ENCODE results near the gene NHSL2. TPM values are rescaled to one million over a fixed set of nuclear protein-coding genes. Genes with fewer than 3 reads are reported as not detected.

Gene NHSL2
- total RNA-seq, 1 experiment from 2014 or later = 0.58 TPM

- no peak for DNase-seq (ENCODE audit: low spot score)
- no peak overlapping the region for H3K27ac ChIP-seq (ENCODE audit: low read depth, low read length, poor library complexity, severe bottlenecking)
- TF ChIP-seq EZH2 (IDR thresholded peaks at IDR 0.05; ENCODE audit: borderline replicate concordance, low read depth, low read length, poor library complexity, severe bottlenecking) = no peak
- TF ChIP-seq, protein P1, sequence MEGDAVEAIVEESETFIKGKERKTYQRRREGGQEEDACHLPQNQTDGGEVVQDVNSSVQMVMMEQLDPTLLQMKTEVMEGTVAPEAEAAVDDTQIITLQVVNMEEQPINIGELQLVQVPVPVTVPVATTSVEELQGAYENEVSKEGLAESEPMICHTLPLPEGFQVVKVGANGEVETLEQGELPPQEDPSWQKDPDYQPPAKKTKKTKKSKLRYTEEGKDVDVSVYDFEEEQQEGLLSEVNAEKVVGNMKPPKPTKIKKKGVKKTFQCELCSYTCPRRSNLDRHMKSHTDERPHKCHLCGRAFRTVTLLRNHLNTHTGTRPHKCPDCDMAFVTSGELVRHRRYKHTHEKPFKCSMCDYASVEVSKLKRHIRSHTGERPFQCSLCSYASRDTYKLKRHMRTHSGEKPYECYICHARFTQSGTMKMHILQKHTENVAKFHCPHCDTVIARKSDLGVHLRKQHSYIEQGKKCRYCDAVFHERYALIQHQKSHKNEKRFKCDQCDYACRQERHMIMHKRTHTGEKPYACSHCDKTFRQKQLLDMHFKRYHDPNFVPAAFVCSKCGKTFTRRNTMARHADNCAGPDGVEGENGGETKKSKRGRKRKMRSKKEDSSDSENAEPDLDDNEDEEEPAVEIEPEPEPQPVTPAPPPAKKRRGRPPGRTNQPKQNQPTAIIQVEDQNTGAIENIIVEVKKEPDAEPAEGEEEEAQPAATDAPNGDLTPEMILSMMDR (conservative IDR thresholded peaks at IDR 0.05; ENCODE audit: low read depth, low read length) = no peak
- H3K36me3 ChIP-seq (ENCODE audit: insufficient read depth, low read length, poor library complexity, severe bottlenecking) = no peaks in the 10 kb centered on the region
- H3K4me3 ChIP-seq (ENCODE audit: low read depth, low read length, poor library complexity, severe bottlenecking) = no peak overlapping the region
- no TSS peak for BruUV-seq (replicated peaks)
- ChIA-PET CTCF (interaction anchor here (0.6 to 0.7 kb wide), 3 partner anchors 23 to 128 kb away, joined by 3 to 4 read pairs (median 3); no protein-coding TSS in a partner anchor), POLR2A (ENCODE audit: low non-redundant PET) (no interaction called here)
- H3K4me1 ChIP-seq (ENCODE audit: insufficient read depth, low read length, poor library complexity, severe bottlenecking) = peaks cover 30% of the 10 kb centered on the region
- no peaks in the 10 kb centered on the region for H3K27me3 ChIP-seq (replicated peaks; ENCODE audit: insufficient read depth, low read depth, low read length, poor library complexity)
- no peaks in the 10 kb centered on the region for H3K9me3 ChIP-seq (ENCODE audit: low read depth, low read length, poor library complexity, severe bottlenecking)
- intact Hi-C loops (cut with micrococcal nuclease; ENCODE audit: unreplicated experiment) = no loop called here
These were observed 216.7 kb downstream of the NHSL2 start for GRCh38 chrX:72127332-72127731.

GRCh38 chrX:72128183-72128834, 217.7 kb downstream of the NHSL2 start:
- ChIA-PET CTCF (no interaction called here), POLR2A (ENCODE audit: low non-redundant PET) (no interaction called here)
- DNase-seq (ENCODE audit: low spot score) = no peak
- Histone ChIP-seq H3K4me3 (ENCODE audit: low read depth, low read length, poor library complexity, severe bottlenecking) (no peak overlapping the region), H3K27me3 (replicated peaks; ENCODE audit: insufficient read depth, low read depth, low read length, poor library complexity) (no peaks in the 10 kb centered on the region), H3K9me3 (ENCODE audit: low read depth, low read length, poor library complexity, severe bottlenecking) (no peaks in the 10 kb centered on the region), H3K4me1 (ENCODE audit: insufficient read depth, low read length, poor library complexity, severe bottlenecking) (peaks cover 23% of the 10 kb centered on the region), H3K27ac (ENCODE audit: low read depth, low read length, poor library complexity, severe bottlenecking) (no peak overlapping the region), H3K36me3 (ENCODE audit: insufficient read depth, low read length, poor library complexity, severe bottlenecking) (no peaks in the 10 kb centered on the region)
- intact Hi-C loops (cut with micrococcal nuclease; ENCODE audit: unreplicated experiment) = no loop called here
- BruUV-seq (replicated peaks) = no TSS peak
- TF ChIP-seq EZH2 (IDR thresholded peaks at IDR 0.05; ENCODE audit: borderline replicate concordance, low read depth, low read length, poor library complexity, severe bottlenecking) = no peak
- TF ChIP-seq, protein P1 (conservative IDR thresholded peaks at IDR 0.05; ENCODE audit: low read depth, low read length) = no peak

DNA sequence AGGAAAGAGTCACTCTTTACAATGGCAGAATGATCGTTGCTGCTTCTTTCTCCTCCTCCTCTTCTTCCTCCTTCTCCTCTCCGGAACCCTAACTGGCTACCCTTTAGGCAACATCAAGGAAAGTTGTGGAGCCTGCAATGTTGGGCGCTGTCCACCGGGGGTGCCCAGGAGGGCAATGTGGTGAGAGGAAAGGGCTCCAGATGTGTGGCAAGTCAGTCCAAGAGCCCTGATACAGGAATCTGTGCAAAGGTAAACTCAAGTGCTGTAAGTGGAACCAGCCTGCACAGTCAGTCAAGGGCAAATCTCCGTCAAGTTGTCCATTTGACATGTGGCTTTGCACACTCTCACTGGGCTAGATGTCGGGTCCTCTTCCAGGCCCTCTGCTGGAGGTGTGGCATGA, 218.2 kb downstream of the NHSL2 start:
- H3K27ac ChIP-seq (ENCODE audit: low read depth, low read length, poor library complexity, severe bottlenecking) = no peak overlapping the region
- CTCF ChIA-PET = no interaction called here
- H3K4me3 ChIP-seq (ENCODE audit: low read depth, low read length, poor library complexity, severe bottlenecking) = no peak overlapping the region
- BruUV-seq (replicated peaks) = no TSS peak
- H3K9me3 ChIP-seq (ENCODE audit: low read depth, low read length, poor library complexity, severe bottlenecking) = no peaks in the 10 kb centered on the region
- TF ChIP-seq EZH2 (IDR thresholded peaks at IDR 0.05; ENCODE audit: borderline replicate concordance, low read depth, low read length, poor library complexity, severe bottlenecking) = no peak
- TF ChIP-seq, protein P1 (conservative IDR thresholded peaks at IDR 0.05; ENCODE audit: low read depth, low read length) = peak; percentile 39; the same call in 1 of the 2 replicates
- H3K36me3 ChIP-seq (ENCODE audit: insufficient read depth, low read length, poor library complexity, severe bottlenecking) = no peaks in the 10 kb centered on the region
- intact Hi-C loops (cut with micrococcal nuclease; ENCODE audit: unreplicated experiment) = no loop called here
- POLR2A ChIA-PET (ENCODE audit: low non-redundant PET) = no interaction called here
- peaks cover 17% of the 10 kb centered on the region for H3K4me1 ChIP-seq (ENCODE audit: insufficient read depth, low read length, poor library complexity, severe bottlenecking)
- no peaks in the 10 kb centered on the region for H3K27me3 ChIP-seq (replicated peaks; ENCODE audit: insufficient read depth, low read depth, low read length, poor library complexity)
- peak; percentile 50 for DNase-seq (ENCODE audit: low spot score)

Measured in A673 (cell line).